Measurements from ENCODE around the gene ST3GAL2. TPM values are rescaled to one million over a fixed set of nuclear protein-coding genes. Genes with fewer than 3 reads are reported as not detected.
A peak's percentile ranks its signal among the peaks of the same experiment; 100 is the strongest.

The ST3GAL2 gene
- total and polyA plus RNA-seq, 9 of the 15 experiments (the other 6 are each of a cell fraction or from before 2014, with no cell fraction given): 1.5 to 108 (median 34.3) TPM

- no peak for TF ChIP-seq NR4A1 (CRISPR knock-in tag; IDR thresholded peaks at IDR 0.05)
- TF ChIP-seq NR4A1 (tag; IDR thresholded peaks at IDR 0.05): 0 out of 2 replicates have a peak, but pooled peaks have one; percentile 49
- TF ChIP-seq ZFX (CRISPR knock-in tag; IDR thresholded peaks at IDR 0.05): peak; percentile 30; the same call in 1 of the 2 replicates
- TF ChIP-seq ZNF644 (tag; IDR thresholded peaks at IDR 0.05; ENCODE audit: low read depth): peak; percentile 71; the same call in 1 of the 2 replicates
- 0 out of 2 replicates have a peak, but pooled peaks have one; percentile 39 for TF ChIP-seq ZBTB26 (CRISPR knock-in tag; IDR thresholded peaks at IDR 0.05)
- TF ChIP-seq HBP1 (CRISPR knock-in tag; IDR thresholded peaks at IDR 0.05): peak; percentile 39; the same call in 1 of the 2 replicates
- TF ChIP-seq ZBTB11 (CRISPR knock-in tag; IDR thresholded peaks at IDR 0.05): peak in 1 of 3 experiments; percentile 30; a peak in 1 of 6 replicates
- peak; percentile 65; the same call in 1 of the 2 replicates for TF ChIP-seq POLR2A (conservative IDR thresholded peaks at IDR 0.05)
- TF ChIP-seq, protein P1, sequence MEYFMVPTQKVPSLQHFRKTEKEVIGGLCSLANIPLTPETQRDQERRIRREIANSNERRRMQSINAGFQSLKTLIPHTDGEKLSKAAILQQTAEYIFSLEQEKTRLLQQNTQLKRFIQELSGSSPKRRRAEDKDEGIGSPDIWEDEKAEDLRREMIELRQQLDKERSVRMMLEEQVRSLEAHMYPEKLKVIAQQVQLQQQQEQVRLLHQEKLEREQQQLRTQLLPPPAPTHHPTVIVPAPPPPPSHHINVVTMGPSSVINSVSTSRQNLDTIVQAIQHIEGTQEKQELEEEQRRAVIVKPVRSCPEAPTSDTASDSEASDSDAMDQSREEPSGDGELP (CRISPR knock-in tag; IDR thresholded peaks at IDR 0.05; ENCODE audit: borderline replicate concordance): peak; percentile 9; the same call in 1 of the 2 replicates
- peak; percentile 63 for TF ChIP-seq RBFOX2 (IDR thresholded peaks at IDR 0.05; ENCODE audit: low read depth, low read length)
- TF ChIP-seq RBM17 (IDR thresholded peaks at IDR 0.05; ENCODE audit: borderline replicate concordance, low read depth, low read length): no peak
- no peak for TF ChIP-seq NRF1 (conservative IDR thresholded peaks at IDR 0.05 in 1 of 2, IDR thresholded peaks at IDR 0.05 in 1 of 2)
- peak; percentile 53; the same call in 1 of the 2 replicates for TF ChIP-seq ATF4 (CRISPR knock-in tag; IDR thresholded peaks at IDR 0.05)
- no peak for TF ChIP-seq ZFPM2 (CRISPR knock-in tag; IDR thresholded peaks at IDR 0.05)
- TF ChIP-seq, protein P2, sequence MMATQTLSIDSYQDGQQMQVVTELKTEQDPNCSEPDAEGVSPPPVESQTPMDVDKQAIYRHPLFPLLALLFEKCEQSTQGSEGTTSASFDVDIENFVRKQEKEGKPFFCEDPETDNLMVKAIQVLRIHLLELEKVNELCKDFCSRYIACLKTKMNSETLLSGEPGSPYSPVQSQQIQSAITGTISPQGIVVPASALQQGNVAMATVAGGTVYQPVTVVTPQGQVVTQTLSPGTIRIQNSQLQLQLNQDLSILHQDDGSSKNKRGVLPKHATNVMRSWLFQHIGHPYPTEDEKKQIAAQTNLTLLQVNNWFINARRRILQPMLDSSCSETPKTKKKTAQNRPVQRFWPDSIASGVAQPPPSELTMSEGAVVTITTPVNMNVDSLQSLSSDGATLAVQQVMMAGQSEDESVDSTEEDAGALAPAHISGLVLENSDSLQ (IDR thresholded peaks at IDR 0.05): peak; percentile 38
- 0 out of 2 replicates have a peak, but pooled peaks have one; percentile 44 for TF ChIP-seq SUPT5H (IDR thresholded peaks at IDR 0.05)
- TF ChIP-seq ZNF76 (CRISPR knock-in tag; IDR thresholded peaks at IDR 0.05; ENCODE audit: borderline replicate concordance): no peak
- TF ChIP-seq CREM (IDR thresholded peaks at IDR 0.05; ENCODE audit: low read depth): 0 out of 2 replicates have a peak, but pooled peaks have one; percentile 2
Measured at GRCh38 chr16:70432723-70433457, 6.0 kb downstream of the ST3GAL2 start (continued).

Measured in K562 (cell line).